Effector memory CD4-positive, alpha-beta T cell (primary cell): ENCODE results near the gene SLCO3A1.

Experiments used
- DNase-seq, 3 donors: peaks; one replicate each; pipeline ENCODE4 v3.0.0-alpha.2; 2020
- H3K27ac ChIP-seq: 2 replicates; pipeline ENCODE4 v1.7.0; 2013; ENCODE audit warnings: mild to moderate bottlenecking, low read length, moderate library complexity; ENCODE audit not compliant: insufficient read depth, poor library complexity, severe bottlenecking
- H3K27me3 ChIP-seq: replicated peaks from 2 replicates; pipeline ENCODE4 v1.7.0; 2013; ENCODE audit warnings: mild to moderate bottlenecking, low read length; ENCODE audit not compliant: insufficient read depth, control insufficient read depth, poor library complexity, severe bottlenecking
- H3K36me3 ChIP-seq: 2 replicates; pipeline ENCODE4 v1.7.0; 2013; ENCODE audit warnings: mild to moderate bottlenecking, low read length, moderate library complexity; ENCODE audit not compliant: control insufficient read depth, insufficient read depth
- H3K4me1 ChIP-seq: 2 replicates; pipeline ENCODE4 v1.7.0; 2013; ENCODE audit warnings: low read length, mild to moderate bottlenecking; ENCODE audit not compliant: control insufficient read depth, insufficient read depth, poor library complexity, severe bottlenecking
- H3K4me3 ChIP-seq: 2 replicates; pipeline ENCODE4 v1.7.0; 2013; ENCODE audit warnings: low read length, low read depth, mild to moderate bottlenecking; ENCODE audit not compliant: insufficient read depth, poor library complexity, severe bottlenecking
- H3K9me3 ChIP-seq: 2 replicates; pipeline ENCODE4 v1.7.0; 2013; ENCODE audit warnings: mild to moderate bottlenecking, low read length, moderate library complexity; ENCODE audit not compliant: control insufficient read depth

The SLCO3A1 gene

DNA sequence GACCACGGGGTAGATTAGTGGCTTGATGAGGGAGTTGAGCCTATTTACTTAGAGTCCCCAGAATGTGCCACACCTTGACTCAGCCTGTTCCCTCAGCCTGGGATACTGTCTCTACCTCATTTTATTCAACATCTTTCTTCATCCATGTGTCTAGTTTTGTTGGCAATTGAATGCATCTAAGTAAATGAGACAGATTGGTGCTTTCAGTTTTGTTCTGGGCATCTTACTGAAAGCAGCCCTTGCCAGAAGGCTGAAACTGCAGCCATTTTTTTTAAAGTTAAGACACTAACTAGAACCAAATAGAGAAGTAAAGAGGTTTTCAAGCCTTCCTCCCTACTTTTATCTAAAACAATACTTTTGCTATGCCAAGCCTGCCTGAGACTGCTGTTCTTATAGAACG lies 246.8 kb downstream of the SLCO3A1 start:
- H3K9me3 ChIP-seq = no peaks in the 10 kb centered on the region
- DNase-seq = no peak
- peaks cover 8% of the 10 kb centered on the region for H3K36me3 ChIP-seq
- H3K4me3 ChIP-seq = no peak overlapping the region
- H3K27ac ChIP-seq = no peak overlapping the region
- H3K4me1 ChIP-seq = peaks cover 23% of the 10 kb centered on the region
- no peaks in the 10 kb centered on the region for H3K27me3 ChIP-seq

DNA sequence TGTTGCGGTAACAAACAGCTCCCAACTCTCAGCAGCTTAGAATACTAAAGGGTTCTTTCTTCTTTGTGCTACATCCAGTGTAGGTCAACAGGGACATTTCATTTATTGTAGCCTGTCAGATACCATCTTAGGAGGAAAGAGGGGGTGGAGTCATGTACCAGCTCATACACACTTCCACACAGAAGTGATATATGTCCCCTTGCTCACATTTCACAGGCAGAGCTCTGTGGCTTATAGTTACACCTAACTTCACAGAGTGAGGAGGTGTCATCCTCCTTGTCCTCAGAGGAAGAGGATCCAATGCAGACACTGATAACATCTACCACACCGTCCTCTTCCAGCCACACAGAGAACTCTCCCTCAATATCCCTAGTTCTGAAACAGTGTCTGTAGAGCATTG lies 247.2 kb downstream of the SLCO3A1 start:
- no peak overlapping the region for H3K27ac ChIP-seq
- H3K4me3 ChIP-seq = no peak overlapping the region
- no peak for DNase-seq
- no peaks in the 10 kb centered on the region for H3K9me3 ChIP-seq
- H3K27me3 ChIP-seq = no peaks in the 10 kb centered on the region
- peaks cover 8% of the 10 kb centered on the region for H3K36me3 ChIP-seq
- peaks cover 19% of the 10 kb centered on the region for H3K4me1 ChIP-seq

DNA sequence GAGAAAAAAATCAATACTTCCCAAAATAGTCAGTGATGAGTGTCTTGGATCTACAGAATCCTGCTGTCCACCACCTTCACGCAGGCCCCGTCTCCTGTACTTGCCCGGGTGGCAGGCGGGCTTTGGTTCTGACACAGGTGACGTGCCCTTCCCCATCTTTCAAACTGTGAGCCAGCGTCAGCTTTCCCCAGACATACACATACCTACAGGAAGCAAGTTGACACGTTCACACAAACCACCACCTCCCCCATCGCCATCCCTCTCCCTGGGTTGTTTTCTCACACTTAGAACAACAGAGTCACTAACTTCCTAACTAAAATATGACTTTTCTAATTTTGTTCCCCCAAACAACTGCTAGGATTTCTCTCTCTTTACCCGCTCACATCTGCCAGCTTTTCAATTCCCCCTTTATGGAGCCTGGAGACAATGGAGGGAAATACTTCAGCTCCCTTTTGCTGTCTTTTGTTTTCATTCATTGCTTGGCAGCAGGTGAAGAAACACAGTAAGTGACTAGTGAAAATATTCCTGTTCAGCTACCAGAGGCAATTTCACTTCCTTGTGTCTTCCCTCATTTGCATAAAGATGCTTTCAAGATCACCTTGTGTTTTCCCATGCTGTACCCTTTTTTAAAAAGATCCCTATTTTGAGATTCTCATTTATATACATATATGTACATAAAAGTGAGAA lies 248.3 kb downstream of the SLCO3A1 start:
- Histone ChIP-seq H3K9me3 (no peaks in the 10 kb centered on the region), H3K27me3 (no peaks in the 10 kb centered on the region), H3K4me1 (peaks cover 12% of the 10 kb centered on the region), H3K36me3 (peaks cover 16% of the 10 kb centered on the region), H3K4me3 (no peak overlapping the region), H3K27ac (no peak overlapping the region)
- no peak for DNase-seq

- Histone ChIP-seq H3K36me3 (peaks cover 16% of the 10 kb centered on the region), H3K4me1 (peaks cover 7% of the 10 kb centered on the region), H3K27ac (no peak overlapping the region), H3K4me3 (no peak overlapping the region), H3K9me3 (no peaks in the 10 kb centered on the region), H3K27me3 (no peaks in the 10 kb centered on the region)
- no peak for DNase-seq
Measured at GRCh38 chr15:92102395-92102755, 248.9 kb downstream of the SLCO3A1 start.

- no peak for DNase-seq
- Histone ChIP-seq H3K4me1 (peaks cover 5% of the 10 kb centered on the region), H3K36me3 (peaks cover 21% of the 10 kb centered on the region), H3K9me3 (no peaks in the 10 kb centered on the region), H3K27ac (no peak overlapping the region), H3K27me3 (no peaks in the 10 kb centered on the region), H3K4me3 (no peak overlapping the region)
Measured at GRCh38 chr15:92104072-92104471, 250.6 kb downstream of the SLCO3A1 start.

DNA sequence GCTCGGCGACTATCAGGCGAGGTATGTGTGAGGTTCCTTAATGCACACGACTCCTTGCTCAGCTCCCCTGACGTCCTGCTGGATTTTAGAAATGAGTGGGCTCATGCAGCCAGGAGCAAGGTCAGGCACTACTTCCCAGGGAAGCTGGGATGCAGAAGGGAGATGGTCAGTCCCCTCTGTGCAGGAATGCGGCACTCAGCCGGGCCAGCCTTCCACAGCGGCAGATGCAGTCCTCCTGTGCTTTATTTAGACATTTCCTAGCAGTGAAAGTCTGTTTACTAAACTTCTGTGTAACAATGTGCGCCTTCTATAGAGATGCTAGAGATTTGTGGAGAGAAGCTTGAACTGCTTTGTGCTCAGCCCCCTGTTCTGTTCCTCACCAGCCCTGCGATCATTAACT lies 252.1 kb downstream of the SLCO3A1 start:
- H3K36me3 ChIP-seq = peaks cover 21% of the 10 kb centered on the region
- no peaks in the 10 kb centered on the region for H3K27me3 ChIP-seq
- no peaks in the 10 kb centered on the region for H3K9me3 ChIP-seq
- no peak overlapping the region for H3K4me3 ChIP-seq
- no peak overlapping the region for H3K27ac ChIP-seq
- DNase-seq = no peak
- peaks cover 4% of the 10 kb centered on the region for H3K4me1 ChIP-seq

DNA sequence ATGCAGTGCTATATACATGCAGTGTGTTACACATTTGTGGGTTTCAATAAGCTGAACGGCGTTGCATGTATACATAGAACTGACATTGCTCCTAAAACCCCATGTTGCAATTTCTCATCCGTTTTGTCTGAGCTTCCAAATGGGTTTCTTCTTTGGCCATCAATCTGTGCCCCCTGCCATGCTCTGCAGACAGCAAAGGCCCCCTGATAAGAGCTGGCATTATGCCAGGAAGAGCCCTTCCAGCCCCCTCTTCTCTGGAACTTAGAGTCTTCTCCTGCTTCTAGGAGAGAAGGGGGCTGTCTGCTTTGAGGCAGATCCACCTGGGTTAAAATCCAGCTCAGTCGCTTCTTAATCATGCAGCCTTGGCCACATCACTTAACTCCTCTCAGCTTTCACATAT lies 254.0 kb downstream of the SLCO3A1 start:
- H3K4me3 ChIP-seq = no peak overlapping the region
- no peaks in the 10 kb centered on the region for H3K4me1 ChIP-seq
- H3K27ac ChIP-seq = no peak overlapping the region
- no peaks in the 10 kb centered on the region for H3K9me3 ChIP-seq
- no peaks in the 10 kb centered on the region for H3K27me3 ChIP-seq
- DNase-seq = no peak
- H3K36me3 ChIP-seq = peaks cover 21% of the 10 kb centered on the region

- no peaks in the 10 kb centered on the region for H3K9me3 ChIP-seq
- H3K4me1 ChIP-seq = no peaks in the 10 kb centered on the region
- no peak for DNase-seq
- H3K27me3 ChIP-seq = no peaks in the 10 kb centered on the region
- H3K4me3 ChIP-seq = no peak overlapping the region
- H3K36me3 ChIP-seq = peaks cover 23% of the 10 kb centered on the region
- H3K27ac ChIP-seq = no peak overlapping the region
Measured at GRCh38 chr15:92109191-92109873, 255.8 kb downstream of the SLCO3A1 start.

GRCh38 chr15:92111291-92111690 lies 257.8 kb downstream of the SLCO3A1 start:
- Histone ChIP-seq H3K4me3 (no peak overlapping the region), H3K27ac (no peak overlapping the region), H3K9me3 (no peaks in the 10 kb centered on the region), H3K36me3 (peaks cover 15% of the 10 kb centered on the region), H3K27me3 (no peaks in the 10 kb centered on the region), H3K4me1 (no peaks in the 10 kb centered on the region)
- no peak for DNase-seq

GRCh38 chr15:92111751-92112150 lies 258.2 kb downstream of the SLCO3A1 start:
- H3K27me3 ChIP-seq = no peaks in the 10 kb centered on the region
- H3K4me3 ChIP-seq = no peak overlapping the region
- H3K36me3 ChIP-seq = peaks cover 12% of the 10 kb centered on the region
- DNase-seq = no peak
- no peak overlapping the region for H3K27ac ChIP-seq
- H3K9me3 ChIP-seq = no peaks in the 10 kb centered on the region
- no peaks in the 10 kb centered on the region for H3K4me1 ChIP-seq
